ENCODE measurements around the gene REXO4. TPM values are rescaled to one million over a fixed set of nuclear protein-coding genes. Genes with fewer than 3 reads are reported as not detected.

The REXO4 gene
- total and polyA plus RNA-seq, 5 donors from 2014 or later = 9.8 to 19.4 (median 16.3) TPM

GRCh38 chr9:133368249-133368881 lies 49.4 kb downstream of the REXO4 start:
- H3K27ac ChIP-seq (ENCODE audit: insufficient read depth, low read length, poor library complexity, severe bottlenecking) = peak overlapping the region; percentile 95
- H3K36me3 Mint-ChIP-seq = peaks cover 24% of the 10 kb centered on the region
- no peaks in the 10 kb centered on the region for H3K9me3 Mint-ChIP-seq
- H3K4me3 Mint-ChIP-seq = peak overlapping the region; percentile 77 to 89 (median 88)
- DNase-seq (peak in 1 of 3 donors; percentile 45), ATAC-seq (ENCODE audit: low read depth in 2 of 2) (no peak)
- no peaks in the 10 kb centered on the region for H3K9me3 ChIP-seq (ENCODE audit: control insufficient read depth in 2 of 2, low read length in 2 of 2)
- H3K36me3 ChIP-seq (ENCODE audit: control insufficient read depth, insufficient read depth, low read length) = peaks cover 41% of the 10 kb centered on the region
- peaks cover 14 to 72% (median 50%) of the 10 kb centered on the region in 4 donors for H3K4me1 Mint-ChIP-seq
- H3K4me1 ChIP-seq (ENCODE audit: control insufficient read depth, insufficient read depth, low read length, poor library complexity, severe bottlenecking) = peaks cover 66% of the 10 kb centered on the region
- H3K4me3 ChIP-seq (ENCODE audit: low read depth, low read length) = peak overlapping the region; percentile 81
- no peaks in the 10 kb centered on the region for H3K27me3 ChIP-seq (ENCODE audit: control insufficient read depth, insufficient read depth, low read length)
- H3K27ac Mint-ChIP-seq = peak overlapping the region; percentile 92 to 98 (median 96)
- H3K27me3 Mint-ChIP-seq = no peaks in the 10 kb centered on the region

- Mint-ChIP-seq H3K4me3 (no peak overlapping the region), H3K36me3 (peaks cover 27% of the 10 kb centered on the region)
- no peak for DNase-seq
These were observed 50.0 kb downstream of the REXO4 start for GRCh38 chr9:133367778-133368177.

GRCh38 chr9:133367221-133367620 lies 50.6 kb downstream of the REXO4 start:
- ATAC-seq (ENCODE audit: low read depth in 2 of 2) = no peak
- H3K27ac ChIP-seq (ENCODE audit: insufficient read depth, low read length, poor library complexity, severe bottlenecking) = no peak overlapping the region
- H3K27me3 Mint-ChIP-seq = no peaks in the 10 kb centered on the region
- H3K27ac Mint-ChIP-seq = peak overlapping the region in 1 of 3 donors; percentile 43
- peaks cover 55% of the 10 kb centered on the region for H3K4me1 ChIP-seq (ENCODE audit: control insufficient read depth, insufficient read depth, low read length, poor library complexity, severe bottlenecking)
- no peaks in the 10 kb centered on the region for H3K9me3 Mint-ChIP-seq
- DNase-seq = no peak
- H3K36me3 Mint-ChIP-seq = peaks cover 30% of the 10 kb centered on the region
- H3K4me3 ChIP-seq (ENCODE audit: low read depth, low read length) = no peak overlapping the region
- peaks cover 46% of the 10 kb centered on the region for H3K36me3 ChIP-seq (ENCODE audit: control insufficient read depth, insufficient read depth, low read length)
- peak overlapping the region in 1 of 4 donors; percentile 46 for H3K4me3 Mint-ChIP-seq
- H3K4me1 Mint-ChIP-seq = peaks cover 14 to 61% (median 45%) of the 10 kb centered on the region in 4 donors
- H3K27me3 ChIP-seq (ENCODE audit: control insufficient read depth, insufficient read depth, low read length) = no peaks in the 10 kb centered on the region
- no peaks in the 10 kb centered on the region for H3K9me3 ChIP-seq (ENCODE audit: control insufficient read depth in 2 of 2, low read length in 2 of 2)

More at GRCh38 chr9:133367778-133368177, 50.0 kb downstream of the REXO4 start:
- peak overlapping the region; percentile 95 for H3K27ac ChIP-seq (ENCODE audit: insufficient read depth, low read length, poor library complexity, severe bottlenecking)
- H3K4me1 ChIP-seq (ENCODE audit: control insufficient read depth, insufficient read depth, low read length, poor library complexity, severe bottlenecking) = peaks cover 61% of the 10 kb centered on the region
- H3K9me3 ChIP-seq (ENCODE audit: control insufficient read depth in 2 of 2, low read length in 2 of 2) = no peaks in the 10 kb centered on the region
- ATAC-seq (ENCODE audit: low read depth in 2 of 2) = no peak
- Mint-ChIP-seq H3K27me3 (no peaks in the 10 kb centered on the region), H3K27ac (no peak overlapping the region), H3K9me3 (no peaks in the 10 kb centered on the region), H3K4me1 (peaks cover 14 to 66% (median 49%) of the 10 kb centered on the region in 4 donors)
- no peaks in the 10 kb centered on the region for H3K27me3 ChIP-seq (ENCODE audit: control insufficient read depth, insufficient read depth, low read length)
- H3K4me3 ChIP-seq (ENCODE audit: low read depth, low read length) = no peak overlapping the region
- H3K36me3 ChIP-seq (ENCODE audit: control insufficient read depth, insufficient read depth, low read length) = peaks cover 44% of the 10 kb centered on the region

- no peaks in the 10 kb centered on the region for H3K27me3 ChIP-seq (ENCODE audit: control insufficient read depth, insufficient read depth, low read length)
- peaks cover 48% of the 10 kb centered on the region for H3K4me1 ChIP-seq (ENCODE audit: control insufficient read depth, insufficient read depth, low read length, poor library complexity, severe bottlenecking)
- Mint-ChIP-seq H3K27me3 (no peaks in the 10 kb centered on the region), H3K4me1 (peaks cover 14 to 53% (median 41%) of the 10 kb centered on the region in 4 donors), H3K4me3 (peak overlapping the region in 1 of 4 donors; percentile 22), H3K27ac (no peak overlapping the region), H3K36me3 (peaks cover 37% of the 10 kb centered on the region), H3K9me3 (no peaks in the 10 kb centered on the region)
- no peak for DNase-seq
- no peak overlapping the region for H3K27ac ChIP-seq (ENCODE audit: insufficient read depth, low read length, poor library complexity, severe bottlenecking)
- no peaks in the 10 kb centered on the region for H3K9me3 ChIP-seq (ENCODE audit: control insufficient read depth in 2 of 2, low read length in 2 of 2)
- no peak overlapping the region for H3K4me3 ChIP-seq (ENCODE audit: low read depth, low read length)
- no peak for ATAC-seq (ENCODE audit: low read depth in 2 of 2)
- peaks cover 54% of the 10 kb centered on the region for H3K36me3 ChIP-seq (ENCODE audit: control insufficient read depth, insufficient read depth, low read length)
These were observed 51.4 kb downstream of the REXO4 start for GRCh38 chr9:133366435-133366834.

- ATAC-seq (ENCODE audit: low read depth in 2 of 2) (no peak), DNase-seq (no peak)
- peaks cover 73% of the 10 kb centered on the region for H3K36me3 ChIP-seq (ENCODE audit: control insufficient read depth, insufficient read depth, low read length)
- no peaks in the 10 kb centered on the region for H3K27me3 ChIP-seq (ENCODE audit: control insufficient read depth, insufficient read depth, low read length)
- Mint-ChIP-seq H3K36me3 (peaks cover 39% of the 10 kb centered on the region), H3K4me3 (peak overlapping the region in 1 of 4 donors; percentile 73), H3K27ac (no peak overlapping the region), H3K27me3 (no peaks in the 10 kb centered on the region), H3K9me3 (no peaks in the 10 kb centered on the region), H3K4me1 (peaks cover 0 to 30% (median 25%) of the 10 kb centered on the region in 4 donors)
- no peak overlapping the region for H3K4me3 ChIP-seq (ENCODE audit: low read depth, low read length)
- peaks cover 23% of the 10 kb centered on the region for H3K4me1 ChIP-seq (ENCODE audit: control insufficient read depth, insufficient read depth, low read length, poor library complexity, severe bottlenecking)
- no peaks in the 10 kb centered on the region for H3K9me3 ChIP-seq (ENCODE audit: control insufficient read depth in 2 of 2, low read length in 2 of 2)
- no peak overlapping the region for H3K27ac ChIP-seq (ENCODE audit: insufficient read depth, low read length, poor library complexity, severe bottlenecking)
These were observed 55.3 kb downstream of the REXO4 start for GRCh38 chr9:133362359-133363044.

GRCh38 chr9:133361507-133362092 lies 56.2 kb downstream of the REXO4 start:
- no peak for ATAC-seq (ENCODE audit: low read depth in 2 of 2)
- Mint-ChIP-seq H3K36me3 (peaks cover 39% of the 10 kb centered on the region), H3K27me3 (no peaks in the 10 kb centered on the region), H3K9me3 (no peaks in the 10 kb centered on the region), H3K27ac (peak overlapping the region in 1 of 3 donors; percentile 68), H3K4me1 (peaks cover 0 to 28% (median 25%) of the 10 kb centered on the region in 4 donors), H3K4me3 (peak overlapping the region in 1 of 4 donors; percentile 73)
- H3K27ac ChIP-seq (ENCODE audit: insufficient read depth, low read length, poor library complexity, severe bottlenecking) = no peak overlapping the region
- peaks cover 24% of the 10 kb centered on the region for H3K4me1 ChIP-seq (ENCODE audit: control insufficient read depth, insufficient read depth, low read length, poor library complexity, severe bottlenecking)
- no peak for DNase-seq
- H3K4me3 ChIP-seq (ENCODE audit: low read depth, low read length) = no peak overlapping the region
- peaks cover 65% of the 10 kb centered on the region for H3K36me3 ChIP-seq (ENCODE audit: control insufficient read depth, insufficient read depth, low read length)
- no peaks in the 10 kb centered on the region for H3K9me3 ChIP-seq (ENCODE audit: control insufficient read depth in 2 of 2, low read length in 2 of 2)
- no peaks in the 10 kb centered on the region for H3K27me3 ChIP-seq (ENCODE audit: control insufficient read depth, insufficient read depth, low read length)

GRCh38 chr9:133360400-133361393 lies 57.1 kb downstream of the REXO4 start:
- DNase-seq = no peak
- H3K36me3 Mint-ChIP-seq = peaks cover 33% of the 10 kb centered on the region

More at GRCh38 chr9:133360400-133361393, 57.1 kb downstream of the REXO4 start:
- H3K9me3 Mint-ChIP-seq = no peaks in the 10 kb centered on the region
- H3K4me1 Mint-ChIP-seq = peaks cover 0 to 24% (median 21%) of the 10 kb centered on the region in 4 donors
- Histone ChIP-seq H3K36me3 (ENCODE audit: control insufficient read depth, insufficient read depth, low read length) (peaks cover 56% of the 10 kb centered on the region), H3K27ac (ENCODE audit: insufficient read depth, low read length, poor library complexity, severe bottlenecking) (peak overlapping the region; percentile 33), H3K4me3 (ENCODE audit: low read depth, low read length) (no peak overlapping the region), H3K4me1 (ENCODE audit: control insufficient read depth, insufficient read depth, low read length, poor library complexity, severe bottlenecking) (peaks cover 27% of the 10 kb centered on the region), H3K9me3 (ENCODE audit: control insufficient read depth in 2 of 2, low read length in 2 of 2) (no peaks in the 10 kb centered on the region), H3K27me3 (ENCODE audit: control insufficient read depth, insufficient read depth, low read length) (no peaks in the 10 kb centered on the region)
- ATAC-seq (ENCODE audit: low read depth in 2 of 2) = no peak
- H3K4me3 Mint-ChIP-seq = peak overlapping the region in 3 of 4 donors; percentile 22 to 73 (median 73)
- H3K27me3 Mint-ChIP-seq = no peaks in the 10 kb centered on the region
- peak overlapping the region in 2 of 3 donors; percentile 32 to 68 for H3K27ac Mint-ChIP-seq

All from CD4-positive, CD25-positive, alpha-beta regulatory T cell (primary cell).